H9 (cell line): ENCODE data around the gene YY1. TPM values are rescaled to one million over a fixed set of nuclear protein-coding genes. Genes with fewer than 3 reads are reported as not detected.
A peak's percentile ranks its signal among the peaks of the same experiment; 100 is the strongest.

Experiments used
- DNase-seq: peaks from one replicate; pipeline ENCODE4 v3.0.0-alpha.2; 2017
- H2AFZ ChIP-seq: one replicate; pipeline ENCODE4 v1.6.1; 2013; ENCODE audit warnings: mild to moderate bottlenecking, low read length, control low read depth, moderate library complexity
- H2AK5ac ChIP-seq: 2 replicates; pipeline ENCODE4 v1.6.1; 2013; ENCODE audit warnings: low read length, control low read depth, mixed read lengths; ENCODE audit not compliant: insufficient read length
- H2BK120ac ChIP-seq: one replicate; pipeline ENCODE4 v1.6.1; 2013; ENCODE audit warnings: low read depth, mild to moderate bottlenecking, low read length, control low read depth, inconsistent platforms; ENCODE audit not compliant: poor library complexity, severe bottlenecking
- H2BK12ac ChIP-seq: 2 replicates; pipeline ENCODE4 v1.6.1; 2013; ENCODE audit warnings: low read length, control low read depth, mixed read lengths, low read depth; ENCODE audit not compliant: insufficient read length
- H2BK15ac ChIP-seq: 2 replicates; pipeline ENCODE4 v1.6.1; 2013; ENCODE audit warnings: low read depth, low read length, control low read depth
- H2BK20ac ChIP-seq: one replicate; pipeline ENCODE4 v1.6.1; 2013; ENCODE audit warnings: low read depth, mild to moderate bottlenecking, low read length, control low read depth, inconsistent platforms; ENCODE audit not compliant: poor library complexity, severe bottlenecking
- H2BK5ac ChIP-seq: 2 replicates; pipeline ENCODE4 v1.6.1; 2013; ENCODE audit warnings: low read length, control low read depth, mixed read lengths; ENCODE audit not compliant: insufficient read length
- H3K14ac ChIP-seq: 2 replicates; pipeline ENCODE4 v1.6.1; 2013; ENCODE audit warnings: low read length, control low read depth; ENCODE audit not compliant: insufficient read depth
- H3K18ac ChIP-seq: 2 replicates; pipeline ENCODE4 v1.6.1; 2013; ENCODE audit warnings: low read depth, mild to moderate bottlenecking, mixed read lengths, low read length, control low read depth; ENCODE audit not compliant: insufficient read length
- H3K23ac ChIP-seq: 2 replicates; pipeline ENCODE4 v1.6.1; 2013; ENCODE audit warnings: low read length, control low read depth, mixed read lengths, low read depth; ENCODE audit not compliant: insufficient read length
- H3K23me2 ChIP-seq: 2 replicates; pipeline ENCODE4 v1.6.1; 2013; ENCODE audit warnings: low read depth, mild to moderate bottlenecking, mixed read lengths, low read length, control low read depth; ENCODE audit not compliant: insufficient read length, poor library complexity, severe bottlenecking
- H3K27ac ChIP-seq: 2 replicates; pipeline ENCODE4 v1.5.1; 2013; ENCODE audit warnings: low read length, control low read depth, mixed read lengths, low read depth; ENCODE audit not compliant: insufficient read length
- H3K27me3 ChIP-seq: 2 replicates; pipeline ENCODE4 v1.6.1; 2013; ENCODE audit warnings: low read length, control low read depth, inconsistent platforms; ENCODE audit not compliant: insufficient read depth
- H3K4ac ChIP-seq: 2 replicates; pipeline ENCODE4 v1.6.1; 2013; ENCODE audit warnings: low read depth, mild to moderate bottlenecking, control low read depth, inconsistent platforms, low read length, moderate library complexity
- H3K4me1 ChIP-seq: 2 replicates; pipeline ENCODE4 v1.6.1; 2013; ENCODE audit warnings: low read length, control low read depth, inconsistent platforms; ENCODE audit not compliant: insufficient read depth
- H3K4me2 ChIP-seq: 2 replicates; pipeline ENCODE4 v1.6.1; 2013; ENCODE audit warnings: low read length, control low read depth, mixed read lengths; ENCODE audit not compliant: insufficient read length, insufficient read depth
- H3K56ac ChIP-seq: 2 replicates; pipeline ENCODE4 v1.6.1; 2013; ENCODE audit warnings: low read depth, mild to moderate bottlenecking, mixed read lengths, low read length, control low read depth; ENCODE audit not compliant: insufficient read length
- H3K79me1 ChIP-seq: 2 replicates; pipeline ENCODE4 v1.6.1; 2013; ENCODE audit warnings: low read depth, mild to moderate bottlenecking, moderate library complexity, low read length, control low read depth, inconsistent platforms; ENCODE audit not compliant: insufficient read depth, poor library complexity, severe bottlenecking
- H3K79me2 ChIP-seq: 2 replicates; pipeline ENCODE4 v1.6.1; 2013; ENCODE audit warnings: low read length, control low read depth, inconsistent platforms; ENCODE audit not compliant: insufficient read depth
- H3K9ac ChIP-seq: 2 replicates; pipeline ENCODE4 v1.6.1; 2013; ENCODE audit warnings: low read length, control low read depth, mixed read lengths; ENCODE audit not compliant: insufficient read length; ENCODE audit errors: extremely low read depth
- H3K9me3 ChIP-seq: one replicate; pipeline ENCODE4 v1.6.1; 2013; ENCODE audit warnings: low read depth, low read length, inconsistent platforms; ENCODE audit not compliant: control insufficient read depth
- H3T11ph ChIP-seq: one replicate; pipeline ENCODE4 v1.6.1; 2013; ENCODE audit warnings: mild to moderate bottlenecking, low read length, control low read depth, inconsistent platforms
- H4K20me1 ChIP-seq: one replicate; pipeline ENCODE4 v1.6.1; 2013; ENCODE audit not compliant: control insufficient read depth, insufficient read length, insufficient read depth
- H4K5ac ChIP-seq: 2 replicates; pipeline ENCODE4 v1.6.1; 2013; ENCODE audit warnings: low read depth, mild to moderate bottlenecking, mixed read lengths, low read length, control low read depth; ENCODE audit not compliant: insufficient read length
- H4K8ac ChIP-seq: replicated peaks from 2 replicates; pipeline ENCODE4 v1.6.1; 2013; ENCODE audit warnings: low read length, control low read depth, mixed read lengths, low read depth; ENCODE audit not compliant: insufficient read length
- H4K91ac ChIP-seq: 2 replicates; pipeline ENCODE4 v1.6.1; 2013; ENCODE audit warnings: low read depth, mild to moderate bottlenecking, moderate library complexity, mixed read lengths, low read length, control low read depth; ENCODE audit not compliant: insufficient read length
- H3K27ac Mint-ChIP-seq, 3 experiments: 2 replicates in 2 of 3; 3 replicates in 1 of 3; pipeline ENCODE4 v1.8.0; 2020 to 2021; ENCODE audit warnings: mixed read lengths in 3 of 3, mild to moderate bottlenecking in 1 of 3, moderate library complexity in 1 of 3
- H3K27me3 Mint-ChIP-seq: 2 replicates; pipeline ENCODE4 v1.8.0; 2021; ENCODE audit warnings: low read depth, mild to moderate bottlenecking, moderate library complexity, mixed read lengths
- H3K36me3 Mint-ChIP-seq, 3 experiments: 2 replicates in 2 of 3; 3 replicates in 1 of 3; pipeline ENCODE4 v1.8.0; 2020 to 2021; ENCODE audit warnings: low read depth in 3 of 3, mixed read lengths in 3 of 3; ENCODE audit not compliant: insufficient read depth in 1 of 3
- H3K4me1 Mint-ChIP-seq, 2 experiments: 2 replicates each; pipeline ENCODE4 v1.8.0; 2020; ENCODE audit warnings: mixed read lengths in 2 of 2
- H3K4me3 Mint-ChIP-seq, 2 experiments: 2 replicates in 1 of 2; 3 replicates in 1 of 2; pipeline ENCODE4 v1.8.0; 2020 to 2021; ENCODE audit warnings: mild to moderate bottlenecking in 2 of 2, mixed read lengths in 2 of 2, moderate library complexity in 1 of 2
- H3K9me3 Mint-ChIP-seq, 2 experiments: 2 replicates in 1 of 2; 3 replicates in 1 of 2; pipeline ENCODE4 v1.8.0; 2020; ENCODE audit warnings: mild to moderate bottlenecking in 2 of 2, mixed read lengths in 2 of 2, moderate library complexity in 1 of 2
- CTCF ChIP-seq: fragments of 200-600 bp; sonication (generic); conservative IDR thresholded peaks from 3 replicates; pipeline ENCODE4 v1.8.0; 2021; ENCODE audit warnings: antibody characterized with exemption, mild to moderate bottlenecking
- WGBS: extraction: QIAGEN DNeasy Blood & Tissue Kit; methylation state at CpG from one replicate; pipeline ENCODE4 v1.1.7; 2013; ENCODE audit warnings: missing lambda C conversion rate, low lambda C conversion rate, mixed read lengths; ENCODE audit not compliant: insufficient read length; ENCODE audit errors: extremely low coverage; 5-methylcytosine and 5-hydroxymethylcytosine counted together
- total RNA-seq: library from RNA; stranded (reverse); gene quantifications from 2 replicates; pipeline ENCODE4 v1.2.1, GENCODE V29; 2021

The YY1 gene
- total RNA-seq, 1 experiment from 2014 or later = 103 TPM

GRCh38 chr14:100289916-100290606 is 51.1 kb downstream of the YY1 start:
- Histone ChIP-seq H3K79me1 (no peaks in the 10 kb centered on the region), H2BK120ac (no peak overlapping the region), H3K27ac (no peak overlapping the region), H2BK20ac (no peak overlapping the region), H4K91ac (no peak overlapping the region), H4K5ac (no peak overlapping the region), H2AK5ac (no peak overlapping the region), H3K14ac (no peak overlapping the region), H3T11ph (no peak overlapping the region), H2AFZ (no peak overlapping the region), H3K4me1 (no peaks in the 10 kb centered on the region; the same call in 1 of the 2 replicates), H3K56ac (no peak overlapping the region), H2BK15ac (no peak overlapping the region), H3K23ac (no peak overlapping the region), H3K9ac (no peak overlapping the region), H3K18ac (no peak overlapping the region), H3K4ac (no peak overlapping the region), H3K79me2 (no peaks in the 10 kb centered on the region), H4K20me1 (no peaks in the 10 kb centered on the region), H3K23me2 (no peaks in the 10 kb centered on the region), H3K9me3 (no peaks in the 10 kb centered on the region), H2BK5ac (no peak overlapping the region), H2BK12ac (no peak overlapping the region), H4K8ac (no peak overlapping the region), H3K4me2 (no peak overlapping the region), H3K27me3 (no peaks in the 10 kb centered on the region)
- Mint-ChIP-seq H3K9me3 (no peaks in the 10 kb centered on the region), H3K4me3 (no peak overlapping the region), H3K27me3 (no peaks in the 10 kb centered on the region), H3K36me3 (peaks cover 4 to 43% (median 41%) of the 10 kb centered on the region in 3 experiments; a peak in 6 of 7 replicates), H3K4me1 (peaks cover 15 to 25% of the 10 kb centered on the region in 2 experiments), H3K27ac (peak overlapping the region in 1 of 3 experiments; percentile 52; a peak in 2 of 7 replicates)
- DNase-seq = peak; percentile 38
- no peak for TF ChIP-seq CTCF
- WGBS = no CpG with 5 or more reads among the region's 9 CpGs
